Liver (tissue), 3 donors: ENCODE data around the gene ZNF398.

Experiments used
- FOXA1 ChIP-seq: IDR thresholded peaks from 2 replicates; pipeline ENCODE4 v1.6.1; 2016; ENCODE audit warnings: antibody characterized with exemption
- RAD21 ChIP-seq, 2 donors: IDR thresholded peaks; 2 replicates each; pipeline ENCODE4 v1.6.1; 2016; ENCODE audit warnings: antibody characterized with exemption in 2 of 2, mild to moderate bottlenecking in 2 of 2
- RXRA ChIP-seq, 2 donors: IDR thresholded peaks; 2 replicates each; pipeline ENCODE4 v1.6.1; 2017 to 2018; ENCODE audit warnings: antibody characterized with exemption in 2 of 2, mild to moderate bottlenecking in 1 of 2
- TAF1 ChIP-seq: conservative IDR thresholded peaks from 2 replicates; pipeline ENCODE4 v1.6.1; 2016; ENCODE audit warnings: antibody characterized with exemption, mild to moderate bottlenecking
- YY1 ChIP-seq: IDR thresholded peaks from 2 replicates; pipeline ENCODE4 v1.6.1; 2016; ENCODE audit warnings: antibody characterized with exemption, mild to moderate bottlenecking
- TF ChIP-seq, protein P1 (sequence below): fragments of 150-350 bp; IDR thresholded peaks from 2 replicates; pipeline ENCODE4 v1.5.1; 2017; ENCODE audit warnings: improper control_type of control experiment, low read depth, low read length; ENCODE audit not compliant: missing input control
- TF ChIP-seq, protein P2 (sequence below): IDR thresholded peaks from 2 replicates; pipeline ENCODE4 v1.6.1; 2016; ENCODE audit warnings: antibody characterized with exemption, mild to moderate bottlenecking
- TF ChIP-seq, protein P3 (sequence below): IDR thresholded peaks from 2 replicates; pipeline ENCODE4 v1.6.1; 2016; ENCODE audit warnings: antibody characterized with exemption
- TF ChIP-seq, protein P4 (sequence below): IDR thresholded peaks from 2 replicates; pipeline ENCODE4 v1.6.1; 2016; ENCODE audit warnings: antibody characterized with exemption
- donor health status: healthy.
- donor health status: healthy.

DNA sequence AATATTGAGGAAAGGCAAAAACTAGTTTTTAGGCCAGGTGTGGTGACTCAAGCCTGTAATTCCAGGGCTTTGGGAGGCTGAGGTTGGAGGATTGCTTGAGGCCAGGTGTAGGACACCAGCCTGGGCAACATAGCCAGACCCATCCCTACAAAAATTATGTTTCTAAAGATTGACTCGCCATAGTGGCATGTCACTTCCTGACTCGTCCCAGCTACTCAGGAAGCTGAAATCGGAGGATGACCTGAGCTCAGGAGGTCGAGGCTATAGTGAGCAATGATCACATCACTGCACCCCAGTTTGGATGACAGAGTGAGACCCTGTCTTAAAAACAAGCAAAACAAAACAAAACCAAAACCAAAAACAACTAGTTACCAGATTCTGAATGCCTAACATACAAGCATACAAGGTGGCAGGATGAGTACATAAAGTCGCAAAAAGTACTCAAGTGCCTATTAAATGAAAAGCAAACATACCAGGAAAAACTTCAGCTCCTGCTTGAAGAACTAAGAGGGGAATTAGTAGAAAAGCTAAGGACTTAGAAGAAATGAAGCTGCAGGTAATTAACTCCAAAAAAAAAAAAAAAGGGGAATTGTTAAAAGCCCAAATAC lies 14.1 kb downstream of the ZNF398 start:
- TF ChIP-seq RXRA (IDR thresholded peaks at IDR 0.05) (no peak), YY1 (no peak), TAF1 (no peak), RAD21 (IDR thresholded peaks at IDR 0.05) (no peak), FOXA1 (no peak)
- TF ChIP-seq, protein P1, sequence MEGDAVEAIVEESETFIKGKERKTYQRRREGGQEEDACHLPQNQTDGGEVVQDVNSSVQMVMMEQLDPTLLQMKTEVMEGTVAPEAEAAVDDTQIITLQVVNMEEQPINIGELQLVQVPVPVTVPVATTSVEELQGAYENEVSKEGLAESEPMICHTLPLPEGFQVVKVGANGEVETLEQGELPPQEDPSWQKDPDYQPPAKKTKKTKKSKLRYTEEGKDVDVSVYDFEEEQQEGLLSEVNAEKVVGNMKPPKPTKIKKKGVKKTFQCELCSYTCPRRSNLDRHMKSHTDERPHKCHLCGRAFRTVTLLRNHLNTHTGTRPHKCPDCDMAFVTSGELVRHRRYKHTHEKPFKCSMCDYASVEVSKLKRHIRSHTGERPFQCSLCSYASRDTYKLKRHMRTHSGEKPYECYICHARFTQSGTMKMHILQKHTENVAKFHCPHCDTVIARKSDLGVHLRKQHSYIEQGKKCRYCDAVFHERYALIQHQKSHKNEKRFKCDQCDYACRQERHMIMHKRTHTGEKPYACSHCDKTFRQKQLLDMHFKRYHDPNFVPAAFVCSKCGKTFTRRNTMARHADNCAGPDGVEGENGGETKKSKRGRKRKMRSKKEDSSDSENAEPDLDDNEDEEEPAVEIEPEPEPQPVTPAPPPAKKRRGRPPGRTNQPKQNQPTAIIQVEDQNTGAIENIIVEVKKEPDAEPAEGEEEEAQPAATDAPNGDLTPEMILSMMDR = no peak
- TF ChIP-seq, protein P2, sequence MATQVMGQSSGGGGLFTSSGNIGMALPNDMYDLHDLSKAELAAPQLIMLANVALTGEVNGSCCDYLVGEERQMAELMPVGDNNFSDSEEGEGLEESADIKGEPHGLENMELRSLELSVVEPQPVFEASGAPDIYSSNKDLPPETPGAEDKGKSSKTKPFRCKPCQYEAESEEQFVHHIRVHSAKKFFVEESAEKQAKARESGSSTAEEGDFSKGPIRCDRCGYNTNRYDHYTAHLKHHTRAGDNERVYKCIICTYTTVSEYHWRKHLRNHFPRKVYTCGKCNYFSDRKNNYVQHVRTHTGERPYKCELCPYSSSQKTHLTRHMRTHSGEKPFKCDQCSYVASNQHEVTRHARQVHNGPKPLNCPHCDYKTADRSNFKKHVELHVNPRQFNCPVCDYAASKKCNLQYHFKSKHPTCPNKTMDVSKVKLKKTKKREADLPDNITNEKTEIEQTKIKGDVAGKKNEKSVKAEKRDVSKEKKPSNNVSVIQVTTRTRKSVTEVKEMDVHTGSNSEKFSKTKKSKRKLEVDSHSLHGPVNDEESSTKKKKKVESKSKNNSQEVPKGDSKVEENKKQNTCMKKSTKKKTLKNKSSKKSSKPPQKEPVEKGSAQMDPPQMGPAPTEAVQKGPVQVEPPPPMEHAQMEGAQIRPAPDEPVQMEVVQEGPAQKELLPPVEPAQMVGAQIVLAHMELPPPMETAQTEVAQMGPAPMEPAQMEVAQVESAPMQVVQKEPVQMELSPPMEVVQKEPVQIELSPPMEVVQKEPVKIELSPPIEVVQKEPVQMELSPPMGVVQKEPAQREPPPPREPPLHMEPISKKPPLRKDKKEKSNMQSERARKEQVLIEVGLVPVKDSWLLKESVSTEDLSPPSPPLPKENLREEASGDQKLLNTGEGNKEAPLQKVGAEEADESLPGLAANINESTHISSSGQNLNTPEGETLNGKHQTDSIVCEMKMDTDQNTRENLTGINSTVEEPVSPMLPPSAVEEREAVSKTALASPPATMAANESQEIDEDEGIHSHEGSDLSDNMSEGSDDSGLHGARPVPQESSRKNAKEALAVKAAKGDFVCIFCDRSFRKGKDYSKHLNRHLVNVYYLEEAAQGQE = no peak
- TF ChIP-seq, protein P3, sequence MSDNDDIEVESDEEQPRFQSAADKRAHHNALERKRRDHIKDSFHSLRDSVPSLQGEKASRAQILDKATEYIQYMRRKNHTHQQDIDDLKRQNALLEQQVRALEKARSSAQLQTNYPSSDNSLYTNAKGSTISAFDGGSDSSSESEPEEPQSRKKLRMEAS = no peak
- TF ChIP-seq, protein P4, sequence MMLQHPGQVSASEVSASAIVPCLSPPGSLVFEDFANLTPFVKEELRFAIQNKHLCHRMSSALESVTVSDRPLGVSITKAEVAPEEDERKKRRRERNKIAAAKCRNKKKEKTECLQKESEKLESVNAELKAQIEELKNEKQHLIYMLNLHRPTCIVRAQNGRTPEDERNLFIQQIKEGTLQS = no peak
